OCI-LY7 (cell line): ENCODE results near the gene TAF3.

Experiments used
- EZH2phosphoT487 ChIP-seq: fragments of 200-600 bp; sonication (generic); IDR thresholded peaks from 2 replicates; pipeline ENCODE4 v1.6.1; 2018; ENCODE audit warnings: low read depth, borderline replicate concordance, mild to moderate bottlenecking, mixed run types, antibody characterized with exemption, low read length, moderate library complexity, mixed read lengths
- TF ChIP-seq, protein P1 (sequence below): fragments of 200-600 bp; sonication (generic); conservative IDR thresholded peaks from 2 replicates; pipeline ENCODE4 v1.5.1; 2014; ENCODE audit warnings: mild to moderate bottlenecking, antibody characterized with exemption, low read length, moderate library complexity, mixed read lengths

DNA sequence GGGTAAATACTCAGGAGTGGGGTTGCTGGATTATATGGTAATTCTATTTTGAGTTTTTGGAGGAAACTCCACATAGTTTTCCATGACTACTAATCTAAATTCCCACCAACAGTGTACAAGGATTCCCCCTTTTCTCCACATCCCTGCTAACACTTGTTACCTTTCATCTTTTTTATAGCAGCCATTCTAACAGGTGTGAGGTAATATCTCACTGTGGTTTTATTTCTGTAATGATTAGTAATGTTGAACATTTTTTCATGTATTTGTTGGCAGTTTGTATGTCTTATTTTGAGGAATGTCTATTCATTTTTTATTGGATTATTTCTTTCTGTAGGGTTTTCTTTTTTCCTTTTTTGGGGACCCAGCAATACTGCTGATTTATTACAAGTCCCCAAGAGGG, 14.9 kb downstream of the TAF3 start:
- TF ChIP-seq, protein P1, sequence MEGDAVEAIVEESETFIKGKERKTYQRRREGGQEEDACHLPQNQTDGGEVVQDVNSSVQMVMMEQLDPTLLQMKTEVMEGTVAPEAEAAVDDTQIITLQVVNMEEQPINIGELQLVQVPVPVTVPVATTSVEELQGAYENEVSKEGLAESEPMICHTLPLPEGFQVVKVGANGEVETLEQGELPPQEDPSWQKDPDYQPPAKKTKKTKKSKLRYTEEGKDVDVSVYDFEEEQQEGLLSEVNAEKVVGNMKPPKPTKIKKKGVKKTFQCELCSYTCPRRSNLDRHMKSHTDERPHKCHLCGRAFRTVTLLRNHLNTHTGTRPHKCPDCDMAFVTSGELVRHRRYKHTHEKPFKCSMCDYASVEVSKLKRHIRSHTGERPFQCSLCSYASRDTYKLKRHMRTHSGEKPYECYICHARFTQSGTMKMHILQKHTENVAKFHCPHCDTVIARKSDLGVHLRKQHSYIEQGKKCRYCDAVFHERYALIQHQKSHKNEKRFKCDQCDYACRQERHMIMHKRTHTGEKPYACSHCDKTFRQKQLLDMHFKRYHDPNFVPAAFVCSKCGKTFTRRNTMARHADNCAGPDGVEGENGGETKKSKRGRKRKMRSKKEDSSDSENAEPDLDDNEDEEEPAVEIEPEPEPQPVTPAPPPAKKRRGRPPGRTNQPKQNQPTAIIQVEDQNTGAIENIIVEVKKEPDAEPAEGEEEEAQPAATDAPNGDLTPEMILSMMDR = no peak
- TF ChIP-seq EZH2phosphoT487 = no peak
